ENCODE results near the gene EIF4E3. TPM values are rescaled to one million over a fixed set of nuclear protein-coding genes. Genes with fewer than 3 reads are reported as not detected.

EIF4E3 gene
- total RNA-seq, 1 experiment from 2014 or later = 4.3 TPM

GRCh38 chr3:71640331-71640983, 84.7 kb downstream of the EIF4E3 start:
- no peak for DNase-seq (ENCODE audit: unreplicated experiment)
- Mint-ChIP-seq H3K27ac (ENCODE audit: low read depth, unreplicated experiment) (no peak overlapping the region), H3K9me3 (ENCODE audit: unreplicated experiment) (no peaks in the 10 kb centered on the region), H3K27me3 (ENCODE audit: insufficient read depth, unreplicated experiment) (no peaks in the 10 kb centered on the region), H3K36me3 (ENCODE audit: insufficient read depth, unreplicated experiment) (no peaks in the 10 kb centered on the region), H3K4me3 (ENCODE audit: unreplicated experiment) (no peak overlapping the region), H3K4me1 (ENCODE audit: insufficient read depth, unreplicated experiment) (no peaks in the 10 kb centered on the region)
- no TSS peak for BruUV-seq (replicated peaks)
- intact Hi-C loops (cut with micrococcal nuclease) = no loop called here
- no peak for TF ChIP-seq CTCF (IDR thresholded peaks at IDR 0.05; ENCODE audit: unreplicated experiment)
- CTCF ChIA-PET = interaction anchor here (0.5 to 0.8 kb wide), 4 partner anchors 12 to 1592 kb away, joined by 3 to 4 read pairs (median 3); no protein-coding TSS in a partner anchor
- POLR2A ChIA-PET = no interaction called here

GRCh38 chr3:71636482-71636881, 88.7 kb downstream of the EIF4E3 start:
- Mint-ChIP-seq H3K36me3 (ENCODE audit: insufficient read depth, unreplicated experiment) (no peaks in the 10 kb centered on the region), H3K9me3 (ENCODE audit: unreplicated experiment) (no peaks in the 10 kb centered on the region), H3K27ac (ENCODE audit: low read depth, unreplicated experiment) (no peak overlapping the region), H3K4me3 (ENCODE audit: unreplicated experiment) (no peak overlapping the region), H3K27me3 (ENCODE audit: insufficient read depth, unreplicated experiment) (no peaks in the 10 kb centered on the region), H3K4me1 (ENCODE audit: insufficient read depth, unreplicated experiment) (no peaks in the 10 kb centered on the region)
- intact Hi-C loops (cut with micrococcal nuclease) = no loop called here
- BruUV-seq (replicated peaks) = no TSS peak
- CTCF ChIA-PET = interaction anchor here (0.5 to 0.8 kb wide), 2 partner anchors 11 to 303 kb away, joined by 3 read pairs; no protein-coding TSS in a partner anchor
- TF ChIP-seq CTCF (IDR thresholded peaks at IDR 0.05; ENCODE audit: unreplicated experiment) = no peak
- no peak for DNase-seq (ENCODE audit: unreplicated experiment)
- POLR2A ChIA-PET = no interaction called here

- Mint-ChIP-seq H3K4me1 (ENCODE audit: insufficient read depth, unreplicated experiment) (no peaks in the 10 kb centered on the region), H3K9me3 (ENCODE audit: unreplicated experiment) (no peaks in the 10 kb centered on the region), H3K27me3 (ENCODE audit: insufficient read depth, unreplicated experiment) (no peaks in the 10 kb centered on the region), H3K27ac (ENCODE audit: low read depth, unreplicated experiment) (no peak overlapping the region), H3K4me3 (ENCODE audit: unreplicated experiment) (no peak overlapping the region), H3K36me3 (ENCODE audit: insufficient read depth, unreplicated experiment) (no peaks in the 10 kb centered on the region)
- no peak for TF ChIP-seq CTCF (IDR thresholded peaks at IDR 0.05; ENCODE audit: unreplicated experiment)
- BruUV-seq (replicated peaks) = no TSS peak
- intact Hi-C loops (cut with micrococcal nuclease) = no loop called here
- ChIA-PET CTCF (interaction anchor here (0.7 kb wide), 1 partner anchor 671 kb away, joined by 3 read pairs; no protein-coding TSS in a partner anchor), POLR2A (no interaction called here)
- no peak for DNase-seq (ENCODE audit: unreplicated experiment)
Measured at GRCh38 chr3:71636001-71636400, 89.2 kb downstream of the EIF4E3 start.

- H3K27ac Mint-ChIP-seq (ENCODE audit: low read depth, unreplicated experiment) = no peak overlapping the region
- BruUV-seq (replicated peaks) = no TSS peak
- no peak for DNase-seq (ENCODE audit: unreplicated experiment)
- CTCF ChIA-PET = no interaction called here
- no peaks in the 10 kb centered on the region for H3K27me3 Mint-ChIP-seq (ENCODE audit: insufficient read depth, unreplicated experiment)
- intact Hi-C loops (cut with micrococcal nuclease) = no loop called here
- no peaks in the 10 kb centered on the region for H3K36me3 Mint-ChIP-seq (ENCODE audit: insufficient read depth, unreplicated experiment)
- POLR2A ChIA-PET = no interaction called here
- H3K9me3 Mint-ChIP-seq (ENCODE audit: unreplicated experiment) = no peaks in the 10 kb centered on the region
- TF ChIP-seq CTCF (IDR thresholded peaks at IDR 0.05; ENCODE audit: unreplicated experiment) = no peak
- no peak overlapping the region for H3K4me3 Mint-ChIP-seq (ENCODE audit: unreplicated experiment)
- no peaks in the 10 kb centered on the region for H3K4me1 Mint-ChIP-seq (ENCODE audit: insufficient read depth, unreplicated experiment)
Measured at GRCh38 chr3:71634671-71635070, 90.5 kb downstream of the EIF4E3 start.

Data from MCF 10A (cell line).